ENCODE data around the gene GABARAP. TPM values are rescaled to one million over a fixed set of nuclear protein-coding genes. Genes with fewer than 3 reads are reported as not detected.

GABARAP gene
- total and polyA plus RNA-seq, 9 donors = 526 to 1,518 (median 640) TPM

DNA sequence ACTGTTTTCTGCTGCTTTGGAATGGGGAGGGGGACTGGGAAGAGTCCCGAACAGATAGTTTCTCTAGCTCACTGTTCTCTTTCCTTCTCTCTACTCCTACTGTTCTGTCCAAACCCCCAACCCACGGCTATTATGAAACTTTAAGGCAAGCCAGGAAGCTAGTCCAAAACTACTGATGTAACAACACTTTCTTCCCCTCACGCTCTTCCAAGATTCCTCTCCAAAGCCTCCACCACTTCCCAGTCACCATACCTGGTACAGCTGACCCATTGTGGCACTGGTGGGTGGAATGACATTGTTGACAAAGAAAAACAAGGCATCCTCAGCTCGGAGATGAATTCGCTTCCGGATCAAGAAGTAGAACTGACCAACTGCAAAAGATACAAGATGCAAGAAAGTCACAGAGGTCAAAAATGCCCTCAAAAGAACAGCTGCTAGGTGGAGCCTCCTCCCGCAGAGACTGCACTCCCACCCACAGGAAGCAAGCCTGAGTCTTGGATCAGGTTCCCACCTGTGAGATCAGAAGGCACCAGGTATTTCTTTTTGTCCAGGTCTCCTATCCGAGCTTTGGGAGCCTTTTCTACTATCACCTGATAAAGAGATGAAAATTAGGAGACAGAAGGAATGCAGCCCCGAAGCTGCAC, 1.0 kb downstream of the GABARAP start:
- Histone ChIP-seq H3K27me3 (no peaks in the 10 kb centered on the region), H3K36me3 (no peaks in the 10 kb centered on the region), H3K9me3 (no peaks in the 10 kb centered on the region), H3K4me3 (peak overlapping the region; percentile 86), H3K4me1 (ENCODE audit: insufficient read depth) (peaks cover 7% of the 10 kb centered on the region), H3K27ac (peak overlapping the region; percentile 91 to 98)
- WGBS, 3 donors = 24 to 26% (median 24%) methylated on average over 9 of the region's 9 CpGs
- DNase-seq = no peak
- intact Hi-C loops (cut with DNase I) = no loop called here
- no peak for TF ChIP-seq EP300 (IDR thresholded peaks at IDR 0.05)
- no peak for TF ChIP-seq POLR2A (IDR thresholded peaks at IDR 0.05)
- TF ChIP-seq, protein P1, sequence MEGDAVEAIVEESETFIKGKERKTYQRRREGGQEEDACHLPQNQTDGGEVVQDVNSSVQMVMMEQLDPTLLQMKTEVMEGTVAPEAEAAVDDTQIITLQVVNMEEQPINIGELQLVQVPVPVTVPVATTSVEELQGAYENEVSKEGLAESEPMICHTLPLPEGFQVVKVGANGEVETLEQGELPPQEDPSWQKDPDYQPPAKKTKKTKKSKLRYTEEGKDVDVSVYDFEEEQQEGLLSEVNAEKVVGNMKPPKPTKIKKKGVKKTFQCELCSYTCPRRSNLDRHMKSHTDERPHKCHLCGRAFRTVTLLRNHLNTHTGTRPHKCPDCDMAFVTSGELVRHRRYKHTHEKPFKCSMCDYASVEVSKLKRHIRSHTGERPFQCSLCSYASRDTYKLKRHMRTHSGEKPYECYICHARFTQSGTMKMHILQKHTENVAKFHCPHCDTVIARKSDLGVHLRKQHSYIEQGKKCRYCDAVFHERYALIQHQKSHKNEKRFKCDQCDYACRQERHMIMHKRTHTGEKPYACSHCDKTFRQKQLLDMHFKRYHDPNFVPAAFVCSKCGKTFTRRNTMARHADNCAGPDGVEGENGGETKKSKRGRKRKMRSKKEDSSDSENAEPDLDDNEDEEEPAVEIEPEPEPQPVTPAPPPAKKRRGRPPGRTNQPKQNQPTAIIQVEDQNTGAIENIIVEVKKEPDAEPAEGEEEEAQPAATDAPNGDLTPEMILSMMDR (IDR thresholded peaks at IDR 0.05) = no peak

DNA sequence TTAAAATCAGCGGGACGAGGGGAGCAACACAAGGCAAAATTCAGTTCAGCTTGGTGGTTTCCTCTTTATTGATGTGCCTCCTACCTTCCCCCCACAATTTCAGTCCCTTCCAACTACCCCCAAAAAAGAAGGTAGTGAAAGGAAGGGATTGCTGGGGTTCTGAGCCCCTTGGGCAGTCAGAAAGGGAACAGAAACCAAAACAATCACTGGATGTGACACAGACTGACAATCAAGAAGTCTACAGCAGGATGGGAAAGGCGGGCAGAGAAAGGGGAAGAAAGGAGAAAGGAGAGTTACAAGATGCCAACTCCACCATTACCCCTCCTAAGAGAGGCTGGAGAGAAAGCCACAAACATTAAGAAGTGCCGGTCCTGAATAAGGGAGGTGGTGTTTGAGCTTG, 1.9 kb downstream of the GABARAP start:
- WGBS, 3 donors = 63 to 66% (median 64%) methylated on average over 4 of the region's 4 CpGs
- TF ChIP-seq EP300 (IDR thresholded peaks at IDR 0.05) (no peak), POLR2A (IDR thresholded peaks at IDR 0.05) (no peak)
- TF ChIP-seq, protein P1 (IDR thresholded peaks at IDR 0.05) = no peak
- Histone ChIP-seq H3K9me3 (no peaks in the 10 kb centered on the region), H3K36me3 (no peaks in the 10 kb centered on the region), H3K4me3 (no peak overlapping the region), H3K27me3 (no peaks in the 10 kb centered on the region), H3K4me1 (ENCODE audit: insufficient read depth) (peaks cover 7% of the 10 kb centered on the region), H3K27ac (peak overlapping the region in 1 of 2 donors; percentile 98)
- intact Hi-C loops (cut with DNase I) = no loop called here
- no peak for DNase-seq

DNA sequence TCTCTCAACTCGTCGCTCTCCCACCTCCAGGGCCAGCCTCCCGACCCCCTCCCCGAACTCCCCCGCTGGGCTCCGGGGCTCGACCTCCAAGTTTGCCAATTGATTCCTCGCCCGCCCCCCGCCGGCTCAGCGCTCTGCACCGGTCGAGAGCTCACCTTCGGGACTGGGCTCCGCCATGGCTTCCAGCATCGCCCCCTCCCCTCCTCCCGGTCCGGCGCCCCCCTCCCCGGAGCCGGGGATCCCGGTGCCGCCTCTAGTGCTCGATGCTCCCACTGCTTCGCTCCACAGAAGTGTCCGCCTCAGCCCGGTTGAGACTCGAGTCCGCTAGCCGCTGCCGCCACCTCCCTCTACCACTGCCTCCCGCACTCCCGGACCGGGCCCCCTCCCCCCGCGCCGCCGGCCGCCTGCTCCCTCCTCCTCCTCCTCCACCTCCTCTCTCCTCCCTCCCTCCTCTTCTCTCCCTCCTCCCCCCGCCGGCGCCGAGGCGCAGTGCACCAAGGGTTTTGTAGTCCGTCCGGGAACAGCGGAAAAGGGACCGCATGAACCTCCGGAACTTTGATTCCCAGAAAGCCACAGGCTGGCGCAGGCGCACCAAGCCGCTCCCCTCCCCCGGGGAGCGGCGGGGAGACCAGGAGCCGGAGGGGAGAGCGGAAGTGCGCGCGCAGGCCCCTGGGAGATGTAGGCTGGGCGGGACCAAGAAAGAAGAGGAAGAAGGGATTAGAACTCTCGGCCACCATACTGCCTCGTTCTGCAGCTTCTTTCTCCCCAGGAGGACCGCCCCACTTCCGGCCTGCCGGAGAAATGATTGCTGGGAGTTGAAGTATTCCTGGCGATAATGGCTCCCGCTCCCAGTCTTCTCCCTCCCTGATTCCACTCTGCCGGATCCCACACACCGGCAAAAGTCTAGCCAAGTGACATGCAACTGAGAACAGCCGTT, 2.9 kb downstream of the GABARAP start, which contains the start of gene PHF23:
PHF23 (minus strand) TSS at position 367 of the 937 bp plus-strand sequence; CDS start at position 189, 178 bp downstream.
- Histone ChIP-seq H3K36me3 (no peaks in the 10 kb centered on the region), H3K27ac (peak within 1 kb of the TSS; percentile 82 to 85), H3K27me3 (no peaks in the 10 kb centered on the region), H3K9me3 (no peaks in the 10 kb centered on the region), H3K4me1 (ENCODE audit: insufficient read depth) (peaks cover 7% of the 10 kb centered on the region), H3K4me3 (peak within 1 kb of the TSS; percentile 99)
- intact Hi-C loops (cut with DNase I) = no loop called here
- peak; percentile 98 to 100 (median 99) for DNase-seq
- TF ChIP-seq, protein P1 (IDR thresholded peaks at IDR 0.05) = peak in 1 of 3 donors; percentile 47
- TF ChIP-seq EP300 (IDR thresholded peaks at IDR 0.05) = peak; percentile 45
- TF ChIP-seq POLR2A (IDR thresholded peaks at IDR 0.05) = peak; percentile 67
- 0 to 1% (median 1%) methylated on average over 71 to 72 of the region's 72 CpGs for WGBS, 3 donors

DNA sequence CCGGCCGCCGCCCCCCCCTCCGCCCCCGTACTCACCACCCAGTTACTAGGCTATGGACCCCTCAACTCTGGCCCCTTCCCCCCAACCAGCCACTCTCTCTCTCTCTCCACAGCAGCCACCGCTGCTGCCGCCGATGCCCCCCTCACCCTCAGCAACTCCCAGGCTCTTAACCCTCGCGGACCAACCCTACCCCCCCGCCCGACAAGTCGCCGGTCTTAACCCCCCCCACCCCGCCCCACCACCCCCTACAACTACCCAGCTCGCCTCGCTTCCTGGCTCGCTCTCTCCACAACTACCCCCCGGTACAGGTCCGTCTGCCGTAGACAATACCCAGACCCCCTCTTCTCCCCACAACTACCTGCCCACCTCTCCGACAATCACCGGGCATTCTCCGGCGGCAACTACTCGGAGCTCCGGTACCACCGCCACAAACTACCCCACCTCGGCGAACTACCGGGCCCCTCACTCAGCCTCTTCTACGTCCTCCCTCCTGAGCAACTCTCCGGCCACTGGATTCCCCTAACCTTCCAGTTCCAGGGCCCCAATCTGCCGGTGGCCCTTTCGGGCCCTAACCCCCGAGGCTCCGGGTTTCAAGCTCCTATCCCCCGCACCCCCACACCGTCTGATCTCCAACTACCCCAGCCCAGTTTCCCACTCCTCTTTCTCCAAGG, 3.7 kb downstream of the GABARAP start:
- Histone ChIP-seq H3K27me3 (no peaks in the 10 kb centered on the region), H3K36me3 (no peaks in the 10 kb centered on the region), H3K9me3 (no peaks in the 10 kb centered on the region), H3K4me3 (peak overlapping the region; percentile 99), H3K27ac (peak overlapping the region; percentile 82 to 85), H3K4me1 (ENCODE audit: insufficient read depth) (peaks cover 7% of the 10 kb centered on the region)
- WGBS, 3 donors = 0 to 1% (median 1%) methylated on average over 36 to 39 of the region's 39 CpGs
- intact Hi-C loops (cut with DNase I) = no loop called here
- peak; percentile 55 to 75 (median 69) for DNase-seq
- TF ChIP-seq EP300 (IDR thresholded peaks at IDR 0.05) = no peak
- TF ChIP-seq, protein P1 (IDR thresholded peaks at IDR 0.05) = no peak
- TF ChIP-seq POLR2A (IDR thresholded peaks at IDR 0.05) = no peak
